Endodermal cell (in vitro differentiated cells): ENCODE results near the gene TBC1D1. TPM values are rescaled to one million over a fixed set of nuclear protein-coding genes. Genes with fewer than 3 reads are reported as not detected.

Experiments
- DNase-seq: peaks from one replicate; pipeline ENCODE4 v3.0.0-alpha.2; 2017
- H3K27ac ChIP-seq: 2 replicates; pipeline ENCODE4 v1.5.1; 2013; ENCODE audit warnings: mild to moderate bottlenecking, low read depth, low read length, moderate library complexity
- H3K27me3 ChIP-seq: 2 replicates; pipeline ENCODE4 v1.6.1; 2013; ENCODE audit warnings: mild to moderate bottlenecking, low read length, moderate library complexity; ENCODE audit not compliant: insufficient read depth, control insufficient read depth, poor library complexity, severe bottlenecking
- H3K36me3 ChIP-seq: 2 replicates; pipeline ENCODE4 v1.7.0; 2013; ENCODE audit warnings: mild to moderate bottlenecking, low read length, moderate library complexity; ENCODE audit not compliant: control insufficient read depth, insufficient read depth
- H3K4me1 ChIP-seq: one replicate; pipeline ENCODE4 v1.7.0; 2013; ENCODE audit warnings: low read length; ENCODE audit not compliant: control insufficient read depth, insufficient read depth
- H3K4me3 ChIP-seq: 2 replicates; pipeline ENCODE4 v1.5.1; 2013; ENCODE audit warnings: mild to moderate bottlenecking, low read length, moderate library complexity
- H3K9ac ChIP-seq: 2 replicates; pipeline ENCODE4 v1.6.1; 2013; ENCODE audit warnings: mild to moderate bottlenecking, low read length, moderate library complexity; ENCODE audit not compliant: poor library complexity, severe bottlenecking; ENCODE audit errors: extremely low read depth
- H3K9me3 ChIP-seq: 2 replicates; pipeline ENCODE4 v1.6.1; 2013; ENCODE audit warnings: mild to moderate bottlenecking, low read length, moderate library complexity; ENCODE audit not compliant: control insufficient read depth
- H3K27ac Mint-ChIP-seq: 2 replicates; pipeline ENCODE4 v1.8.0; 2020; ENCODE audit warnings: mixed read lengths
- H3K27me3 Mint-ChIP-seq: 2 replicates; pipeline ENCODE4 v1.8.0; 2021; ENCODE audit warnings: mild to moderate bottlenecking, mixed read lengths; ENCODE audit not compliant: insufficient read depth
- H3K36me3 Mint-ChIP-seq: 2 replicates; pipeline ENCODE4 v1.8.0; 2020; ENCODE audit warnings: low read depth, mixed read lengths
- H3K4me1 Mint-ChIP-seq: 2 replicates; pipeline ENCODE4 v1.8.0; 2020; ENCODE audit warnings: mixed read lengths
- H3K4me3 Mint-ChIP-seq: 2 replicates; pipeline ENCODE4 v1.8.0; 2020; ENCODE audit warnings: mild to moderate bottlenecking, moderate library complexity, mixed read lengths
- H3K9me3 Mint-ChIP-seq: 2 replicates; pipeline ENCODE4 v1.8.0; 2020; ENCODE audit warnings: mild to moderate bottlenecking, mixed read lengths
- WGBS, 2 experiments: methylation state at CpG; one replicate each; pipeline versions ENCODE4 v1.1.5 to v1.1.7; 2013; ENCODE audit warnings: missing lambda C conversion rate in 2 of 2, mixed read lengths in 1 of 2; ENCODE audit not compliant: insufficient coverage in 1 of 2, insufficient read length in 1 of 2; 5-methylcytosine and 5-hydroxymethylcytosine counted together
- total RNA-seq, 2 donors: library from RNA; stranded (reverse); fragmentation: NEBNext Ultra II Directional in 1 of 2; extraction: Animal tissue kit (Norgen Biotek cat#: 25700) in 1 of 2; gene quantifications; 2 replicates in 1 of 2; 3 replicates in 1 of 2; pipeline ENCODE4 v1.2.1, GENCODE V29; 2021
- TF ChIP-seq, protein P1 (sequence below): fragments of 200-600 bp; sonication (generic); conservative IDR thresholded peaks from 2 replicates; pipeline ENCODE4 v1.5.0; 2021; ENCODE audit warnings: antibody characterized with exemption, mild to moderate bottlenecking

The TBC1D1 gene
- total RNA-seq, 2 donors from 2014 or later: 110 to 122 TPM

DNA sequence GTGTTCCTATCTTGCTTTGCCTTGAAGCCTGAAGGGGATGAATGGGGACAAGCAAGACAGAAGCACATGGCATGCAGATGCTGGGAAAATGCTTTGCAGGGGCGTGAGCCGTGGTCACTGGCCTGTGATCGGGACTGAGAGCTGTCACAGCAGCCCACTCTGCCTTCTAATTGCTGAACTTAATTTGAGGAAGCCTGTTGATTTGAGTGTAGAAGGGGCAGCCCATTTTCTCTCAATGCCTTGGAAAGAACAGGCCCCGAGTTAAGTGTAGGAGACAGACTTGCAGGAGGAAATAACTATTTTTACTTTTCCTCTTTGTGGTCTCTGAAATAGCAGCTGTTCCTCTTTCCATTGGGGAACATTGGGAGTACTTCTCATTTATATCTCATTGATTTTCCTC, 26.1 kb upstream of the TBC1D1 start:
- no peaks in the 10 kb centered on the region for H3K27me3 Mint-ChIP-seq
- no peaks in the 10 kb centered on the region for H3K4me1 Mint-ChIP-seq
- TF ChIP-seq, protein P1, sequence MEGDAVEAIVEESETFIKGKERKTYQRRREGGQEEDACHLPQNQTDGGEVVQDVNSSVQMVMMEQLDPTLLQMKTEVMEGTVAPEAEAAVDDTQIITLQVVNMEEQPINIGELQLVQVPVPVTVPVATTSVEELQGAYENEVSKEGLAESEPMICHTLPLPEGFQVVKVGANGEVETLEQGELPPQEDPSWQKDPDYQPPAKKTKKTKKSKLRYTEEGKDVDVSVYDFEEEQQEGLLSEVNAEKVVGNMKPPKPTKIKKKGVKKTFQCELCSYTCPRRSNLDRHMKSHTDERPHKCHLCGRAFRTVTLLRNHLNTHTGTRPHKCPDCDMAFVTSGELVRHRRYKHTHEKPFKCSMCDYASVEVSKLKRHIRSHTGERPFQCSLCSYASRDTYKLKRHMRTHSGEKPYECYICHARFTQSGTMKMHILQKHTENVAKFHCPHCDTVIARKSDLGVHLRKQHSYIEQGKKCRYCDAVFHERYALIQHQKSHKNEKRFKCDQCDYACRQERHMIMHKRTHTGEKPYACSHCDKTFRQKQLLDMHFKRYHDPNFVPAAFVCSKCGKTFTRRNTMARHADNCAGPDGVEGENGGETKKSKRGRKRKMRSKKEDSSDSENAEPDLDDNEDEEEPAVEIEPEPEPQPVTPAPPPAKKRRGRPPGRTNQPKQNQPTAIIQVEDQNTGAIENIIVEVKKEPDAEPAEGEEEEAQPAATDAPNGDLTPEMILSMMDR: no peak
- H3K4me3 Mint-ChIP-seq: no peak overlapping the region
- Histone ChIP-seq H3K4me3 (no peak overlapping the region), H3K27me3 (no peaks in the 10 kb centered on the region), H3K36me3 (peaks cover 11% of the 10 kb centered on the region), H3K4me1 (no peaks in the 10 kb centered on the region), H3K9me3 (no peaks in the 10 kb centered on the region), H3K9ac (no peak overlapping the region), H3K27ac (no peak overlapping the region)
- peaks cover 32% of the 10 kb centered on the region for H3K36me3 Mint-ChIP-seq
- peaks cover 11% of the 10 kb centered on the region for H3K9me3 Mint-ChIP-seq
- DNase-seq: no peak
- H3K27ac Mint-ChIP-seq: no peak overlapping the region
- 90 to 96% methylated on average over 4 of the region's 4 CpGs for whole genome bisulfite sequencing, 2 experiments

DNA sequence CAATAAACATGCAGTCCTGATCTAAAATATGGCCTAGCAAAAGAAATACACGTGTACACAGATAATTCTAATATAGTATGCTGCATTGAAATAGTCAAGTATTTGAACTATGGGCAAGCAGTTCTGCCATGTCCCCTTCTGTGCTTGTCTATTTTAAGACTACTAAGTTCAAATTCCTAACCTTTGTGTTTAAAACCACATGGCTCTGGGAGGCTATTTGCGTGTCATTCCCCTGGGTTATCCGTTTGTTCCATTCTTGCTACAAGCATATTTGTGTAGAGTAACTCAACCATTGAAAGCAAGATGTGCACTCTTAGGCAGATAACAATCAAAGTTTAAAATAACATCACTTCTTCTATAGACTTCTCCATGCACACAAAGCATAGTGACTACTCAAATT, 25.4 kb upstream of the TBC1D1 start:
- no peaks in the 10 kb centered on the region for H3K4me1 ChIP-seq
- Mint-ChIP-seq H3K4me1 (no peaks in the 10 kb centered on the region), H3K27me3 (no peaks in the 10 kb centered on the region), H3K9me3 (peaks cover 11% of the 10 kb centered on the region), H3K27ac (no peak overlapping the region), H3K36me3 (peaks cover 32% of the 10 kb centered on the region), H3K4me3 (no peak overlapping the region)
- DNase-seq: no peak
- H3K27ac ChIP-seq: no peak overlapping the region
- peaks cover 11% of the 10 kb centered on the region for H3K36me3 ChIP-seq
- TF ChIP-seq, protein P1: no peak
- no peaks in the 10 kb centered on the region for H3K27me3 ChIP-seq
- H3K9me3 ChIP-seq: no peaks in the 10 kb centered on the region
- no peak overlapping the region for H3K9ac ChIP-seq
- H3K4me3 ChIP-seq: no peak overlapping the region
- 100% methylated on average over 3 of the region's 3 CpGs; no CpG with 5 or more reads in 1 of the 2 experiments for WGBS, 2 experiments

DNA sequence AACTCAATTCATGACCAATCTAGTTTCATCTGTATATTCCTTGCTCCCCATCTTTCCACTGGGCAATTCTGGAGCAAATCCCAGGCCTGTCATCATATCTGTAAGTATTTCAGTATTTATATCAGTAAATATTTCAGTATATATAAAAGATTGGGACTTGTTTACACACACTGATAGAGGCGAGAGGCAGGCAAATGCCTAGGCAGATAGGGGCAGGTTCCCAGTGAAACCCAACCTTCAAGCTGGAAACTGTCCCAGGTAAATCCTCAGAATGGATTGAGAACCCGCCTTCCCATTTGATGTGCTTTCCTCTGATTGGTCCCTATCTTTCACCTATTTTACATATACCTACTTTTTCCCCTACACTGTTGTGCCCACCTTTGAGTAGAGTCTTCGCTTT, 23.8 kb upstream of the TBC1D1 start:
- no peak overlapping the region for H3K4me3 ChIP-seq
- Mint-ChIP-seq H3K9me3 (peaks cover 11% of the 10 kb centered on the region), H3K4me3 (no peak overlapping the region), H3K27me3 (no peaks in the 10 kb centered on the region), H3K27ac (no peak overlapping the region), H3K36me3 (peaks cover 38% of the 10 kb centered on the region), H3K4me1 (no peaks in the 10 kb centered on the region)
- H3K27me3 ChIP-seq: no peaks in the 10 kb centered on the region
- no peaks in the 10 kb centered on the region for H3K4me1 ChIP-seq
- TF ChIP-seq, protein P1: no peak
- WGBS, 2 experiments: 93 to 95% methylated on average over 2 to 3 of the region's 3 CpGs
- no peak for DNase-seq
- peaks cover 3% of the 10 kb centered on the region for H3K36me3 ChIP-seq
- H3K9me3 ChIP-seq: no peaks in the 10 kb centered on the region
- H3K9ac ChIP-seq: no peak overlapping the region
- H3K27ac ChIP-seq: no peak overlapping the region
